ENCODE data around the gene ANKS4B. TPM values are rescaled to one million over a fixed set of nuclear protein-coding genes. Genes with fewer than 3 reads are reported as not detected.
A peak's percentile ranks its signal among the peaks of the same experiment; 100 is the strongest.

The ANKS4B gene, protein sequence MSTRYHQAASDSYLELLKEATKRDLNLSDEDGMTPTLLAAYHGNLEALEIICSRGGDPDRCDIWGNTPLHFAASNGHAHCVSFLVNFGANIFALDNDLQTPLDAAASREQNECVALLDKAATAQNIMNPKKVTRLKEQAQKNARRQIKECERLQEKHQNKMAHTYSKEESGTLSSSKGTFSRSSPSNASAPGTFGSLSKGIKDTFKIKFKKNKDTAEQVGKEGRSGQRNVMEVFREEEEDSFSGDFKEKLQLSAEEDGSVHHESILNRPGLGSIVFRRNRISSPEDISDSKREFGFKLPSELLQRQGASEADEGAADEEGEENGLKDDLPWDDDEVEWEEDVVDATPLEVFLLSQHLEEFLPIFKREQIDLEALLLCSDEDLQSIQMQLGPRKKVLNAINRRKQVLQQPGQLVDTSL
- total RNA-seq (10 to 100 TPM in 1 of 2 donors, 1 to 10 TPM in 1; 9.2 to 13.6 TPM), polyA plus RNA-seq (1 to 10 TPM; 5.7 to 8.3 TPM)

DNA sequence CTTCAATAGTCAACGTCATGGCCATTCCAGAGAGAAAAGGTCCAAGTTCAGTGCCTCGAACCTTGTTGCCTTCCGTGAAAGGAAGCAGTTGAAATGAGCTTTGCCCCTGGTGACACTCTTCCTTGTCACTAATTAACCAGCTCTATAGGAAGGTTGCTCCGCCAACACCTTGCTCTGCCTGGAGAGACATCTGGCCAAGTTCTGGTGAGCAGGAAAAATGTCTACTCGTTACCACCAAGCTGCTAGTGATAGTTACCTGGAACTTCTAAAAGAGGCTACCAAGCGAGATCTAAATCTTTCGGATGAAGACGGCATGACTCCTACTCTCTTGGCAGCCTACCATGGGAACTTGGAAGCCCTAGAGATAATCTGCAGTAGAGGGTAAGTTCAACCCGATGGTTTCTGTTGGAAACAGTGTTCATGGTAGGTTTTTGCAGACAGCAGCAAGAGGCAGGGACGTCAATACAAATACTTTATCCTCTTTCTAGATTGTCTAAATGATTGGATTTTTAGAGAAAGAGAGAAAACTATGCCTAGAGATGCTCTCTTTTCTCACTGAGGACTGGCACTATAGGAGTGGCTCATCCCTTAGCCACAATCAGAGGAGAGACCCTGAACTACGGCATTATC, at the start of gene ANKS4B:
Gene ANKS4B (plus strand): TSS at position 179 of the 630 bp plus-strand sequence. CDS start 39 bp downstream, at position 218.
- H3K27me3 ChIP-seq (ENCODE audit: control insufficient read depth in 4 of 4, insufficient read depth in 4 of 4, low read length in 3 of 4) = no peaks in the 10 kb centered on the region
- 30% methylated on average over 11 of the region's 11 CpGs for WGBS
- peak within 1 kb of the TSS; percentile 55 to 75 for H3K27ac ChIP-seq (ENCODE audit: low read depth in 1 of 2, low read length in 2 of 2)
- no peaks in the 10 kb centered on the region for H3K9me3 ChIP-seq (ENCODE audit: control insufficient read depth in 4 of 4, low read length in 3 of 4)
- peak within 1 kb of the TSS; percentile 40 to 85 for H3K9ac ChIP-seq (ENCODE audit: low read depth in 1 of 2, low read length in 2 of 2)
- no peaks in the 10 kb centered on the region for H3K36me3 ChIP-seq (ENCODE audit: control insufficient read depth in 4 of 4, insufficient read depth in 3 of 4, low read depth in 1 of 4, low read length in 3 of 4)
- TF ChIP-seq, protein P1, sequence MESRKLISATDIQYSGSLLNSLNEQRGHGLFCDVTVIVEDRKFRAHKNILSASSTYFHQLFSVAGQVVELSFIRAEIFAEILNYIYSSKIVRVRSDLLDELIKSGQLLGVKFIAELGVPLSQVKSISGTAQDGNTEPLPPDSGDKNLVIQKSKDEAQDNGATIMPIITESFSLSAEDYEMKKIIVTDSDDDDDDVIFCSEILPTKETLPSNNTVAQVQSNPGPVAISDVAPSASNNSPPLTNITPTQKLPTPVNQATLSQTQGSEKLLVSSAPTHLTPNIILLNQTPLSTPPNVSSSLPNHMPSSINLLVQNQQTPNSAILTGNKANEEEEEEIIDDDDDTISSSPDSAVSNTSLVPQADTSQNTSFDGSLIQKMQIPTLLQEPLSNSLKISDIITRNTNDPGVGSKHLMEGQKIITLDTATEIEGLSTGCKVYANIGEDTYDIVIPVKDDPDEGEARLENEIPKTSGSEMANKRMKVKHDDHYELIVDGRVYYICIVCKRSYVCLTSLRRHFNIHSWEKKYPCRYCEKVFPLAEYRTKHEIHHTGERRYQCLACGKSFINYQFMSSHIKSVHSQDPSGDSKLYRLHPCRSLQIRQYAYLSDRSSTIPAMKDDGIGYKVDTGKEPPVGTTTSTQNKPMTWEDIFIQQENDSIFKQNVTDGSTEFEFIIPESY (IDR thresholded peaks at IDR 0.05) = peak; percentile 49
- peak; percentile 87 for TF ChIP-seq YY1 (IDR thresholded peaks at IDR 0.05)
- TF ChIP-seq, protein P2, sequence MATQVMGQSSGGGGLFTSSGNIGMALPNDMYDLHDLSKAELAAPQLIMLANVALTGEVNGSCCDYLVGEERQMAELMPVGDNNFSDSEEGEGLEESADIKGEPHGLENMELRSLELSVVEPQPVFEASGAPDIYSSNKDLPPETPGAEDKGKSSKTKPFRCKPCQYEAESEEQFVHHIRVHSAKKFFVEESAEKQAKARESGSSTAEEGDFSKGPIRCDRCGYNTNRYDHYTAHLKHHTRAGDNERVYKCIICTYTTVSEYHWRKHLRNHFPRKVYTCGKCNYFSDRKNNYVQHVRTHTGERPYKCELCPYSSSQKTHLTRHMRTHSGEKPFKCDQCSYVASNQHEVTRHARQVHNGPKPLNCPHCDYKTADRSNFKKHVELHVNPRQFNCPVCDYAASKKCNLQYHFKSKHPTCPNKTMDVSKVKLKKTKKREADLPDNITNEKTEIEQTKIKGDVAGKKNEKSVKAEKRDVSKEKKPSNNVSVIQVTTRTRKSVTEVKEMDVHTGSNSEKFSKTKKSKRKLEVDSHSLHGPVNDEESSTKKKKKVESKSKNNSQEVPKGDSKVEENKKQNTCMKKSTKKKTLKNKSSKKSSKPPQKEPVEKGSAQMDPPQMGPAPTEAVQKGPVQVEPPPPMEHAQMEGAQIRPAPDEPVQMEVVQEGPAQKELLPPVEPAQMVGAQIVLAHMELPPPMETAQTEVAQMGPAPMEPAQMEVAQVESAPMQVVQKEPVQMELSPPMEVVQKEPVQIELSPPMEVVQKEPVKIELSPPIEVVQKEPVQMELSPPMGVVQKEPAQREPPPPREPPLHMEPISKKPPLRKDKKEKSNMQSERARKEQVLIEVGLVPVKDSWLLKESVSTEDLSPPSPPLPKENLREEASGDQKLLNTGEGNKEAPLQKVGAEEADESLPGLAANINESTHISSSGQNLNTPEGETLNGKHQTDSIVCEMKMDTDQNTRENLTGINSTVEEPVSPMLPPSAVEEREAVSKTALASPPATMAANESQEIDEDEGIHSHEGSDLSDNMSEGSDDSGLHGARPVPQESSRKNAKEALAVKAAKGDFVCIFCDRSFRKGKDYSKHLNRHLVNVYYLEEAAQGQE (IDR thresholded peaks at IDR 0.05) = peak; percentile 92
- TF ChIP-seq GABPA (IDR thresholded peaks at IDR 0.05 in 1 of 2, conservative IDR thresholded peaks at IDR 0.05 in 1 of 2) = peak in 1 of 2 donors; percentile 73
- TF ChIP-seq JUND (IDR thresholded peaks at IDR 0.05) = peak; percentile 75 to 95
- peak; percentile 48 for TF ChIP-seq TAF1 (conservative IDR thresholded peaks at IDR 0.05)
- TF ChIP-seq SP1 (IDR thresholded peaks at IDR 0.05) = peak; percentile 90
- peak; percentile 35 for TF ChIP-seq NR2F2 (IDR thresholded peaks at IDR 0.05)
- TF ChIP-seq RAD21 (IDR thresholded peaks at IDR 0.05) = peak; percentile 2 to 60
- peak in 1 of 2 donors; percentile 56 for TF ChIP-seq EGR1 (IDR thresholded peaks at IDR 0.05; ENCODE audit: low read depth in 2 of 2)
- peak; percentile 80 to 89 for TF ChIP-seq RXRA (IDR thresholded peaks at IDR 0.05)
- peak; percentile 93 for TF ChIP-seq HNF4G (IDR thresholded peaks at IDR 0.05)
- TF ChIP-seq FOXA2 (IDR thresholded peaks at IDR 0.05) = peak; percentile 35
- TF ChIP-seq, protein P3, sequence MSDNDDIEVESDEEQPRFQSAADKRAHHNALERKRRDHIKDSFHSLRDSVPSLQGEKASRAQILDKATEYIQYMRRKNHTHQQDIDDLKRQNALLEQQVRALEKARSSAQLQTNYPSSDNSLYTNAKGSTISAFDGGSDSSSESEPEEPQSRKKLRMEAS (IDR thresholded peaks at IDR 0.05) = peak; percentile 78
- TF ChIP-seq, protein P4, sequence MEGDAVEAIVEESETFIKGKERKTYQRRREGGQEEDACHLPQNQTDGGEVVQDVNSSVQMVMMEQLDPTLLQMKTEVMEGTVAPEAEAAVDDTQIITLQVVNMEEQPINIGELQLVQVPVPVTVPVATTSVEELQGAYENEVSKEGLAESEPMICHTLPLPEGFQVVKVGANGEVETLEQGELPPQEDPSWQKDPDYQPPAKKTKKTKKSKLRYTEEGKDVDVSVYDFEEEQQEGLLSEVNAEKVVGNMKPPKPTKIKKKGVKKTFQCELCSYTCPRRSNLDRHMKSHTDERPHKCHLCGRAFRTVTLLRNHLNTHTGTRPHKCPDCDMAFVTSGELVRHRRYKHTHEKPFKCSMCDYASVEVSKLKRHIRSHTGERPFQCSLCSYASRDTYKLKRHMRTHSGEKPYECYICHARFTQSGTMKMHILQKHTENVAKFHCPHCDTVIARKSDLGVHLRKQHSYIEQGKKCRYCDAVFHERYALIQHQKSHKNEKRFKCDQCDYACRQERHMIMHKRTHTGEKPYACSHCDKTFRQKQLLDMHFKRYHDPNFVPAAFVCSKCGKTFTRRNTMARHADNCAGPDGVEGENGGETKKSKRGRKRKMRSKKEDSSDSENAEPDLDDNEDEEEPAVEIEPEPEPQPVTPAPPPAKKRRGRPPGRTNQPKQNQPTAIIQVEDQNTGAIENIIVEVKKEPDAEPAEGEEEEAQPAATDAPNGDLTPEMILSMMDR (IDR thresholded peaks at IDR 0.05; ENCODE audit: low read depth, low read length, missing input control) = no peak
- peak; percentile 97 to 99 for TF ChIP-seq HNF4A (conservative IDR thresholded peaks at IDR 0.05)
- TF ChIP-seq, protein P5, sequence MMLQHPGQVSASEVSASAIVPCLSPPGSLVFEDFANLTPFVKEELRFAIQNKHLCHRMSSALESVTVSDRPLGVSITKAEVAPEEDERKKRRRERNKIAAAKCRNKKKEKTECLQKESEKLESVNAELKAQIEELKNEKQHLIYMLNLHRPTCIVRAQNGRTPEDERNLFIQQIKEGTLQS (IDR thresholded peaks at IDR 0.05) = no peak
- peak; percentile 44 for TF ChIP-seq FOXA1 (IDR thresholded peaks at IDR 0.05)
- H3K4me1 ChIP-seq (ENCODE audit: control insufficient read depth in 4 of 4, insufficient read depth in 4 of 4, low read length in 3 of 4) = peaks cover 0 to 24% (median 6%) of the 10 kb centered on the region in 4 donors
- peak; percentile 47 for DNase-seq (ENCODE audit: low spot score)
- H3K4me3 ChIP-seq (ENCODE audit: low read depth in 1 of 3, low read length in 3 of 3) = peak within 1 kb of the TSS; percentile 64 to 93 (median 66)
